Breast epithelium (tissue), 3 donors: ENCODE measurements around the gene CAMSAP2.

ENCODE experiments used
- CTCF ChIP-seq, 3 donors: fragments of 450-650 bp; IDR thresholded peaks; one replicate each; pipeline ENCODE4 v1.5.1; 2016 to 2017; ENCODE audit warnings: antibody characterized with exemption in 3 of 3, mild to moderate bottlenecking in 3 of 3, moderate library complexity in 3 of 3
- POLR2A ChIP-seq: fragments of 450-650 bp; IDR thresholded peaks from one replicate; pipeline ENCODE4 v1.6.1; 2016; ENCODE audit warnings: antibody characterized with exemption, mild to moderate bottlenecking, moderate library complexity
- POLR2AphosphoS5 ChIP-seq, 3 donors: sonication (generic); formaldehyde crosslinking; IDR thresholded peaks; one replicate each; pipeline ENCODE4 v1.6.1; 2017; ENCODE audit warnings: antibody characterized with exemption in 3 of 3

DNA sequence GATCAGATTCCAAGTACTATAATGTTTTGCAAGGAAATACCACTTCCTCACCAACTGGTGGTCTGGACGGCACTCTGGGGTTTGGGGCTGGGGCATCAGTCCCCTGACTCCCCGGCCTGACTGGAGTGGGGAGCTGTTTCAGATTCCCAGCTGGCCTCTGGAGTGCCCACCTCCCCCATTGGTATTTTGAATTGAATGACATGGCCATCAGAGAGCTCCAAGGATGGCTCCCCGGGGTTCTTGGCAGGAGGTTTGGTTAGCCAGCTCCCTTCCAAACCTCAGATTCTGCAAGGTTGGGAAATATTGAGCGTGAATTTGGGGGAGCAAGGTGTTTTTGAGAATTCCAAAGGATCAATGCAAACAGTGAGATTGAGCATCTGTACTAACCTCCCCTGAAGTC, 153.9 kb downstream of the CAMSAP2 start:
- TF ChIP-seq POLR2A (no peak), CTCF (IDR thresholded peaks at IDR 0.05) (no peak), POLR2AphosphoS5 (IDR thresholded peaks at IDR 0.05) (no peak)
